Mammary epithelial cell (primary cell): ENCODE data around the gene ATP2C1.

ENCODE experiments used
- EZH2 ChIP-seq: IDR thresholded peaks from 2 replicates; pipeline ENCODE4 v1.6.1; 2012; ENCODE audit warnings: low read length, inconsistent platforms, borderline replicate concordance
- TF ChIP-seq, protein P1 (sequence below), 2 donors: IDR thresholded peaks in 1 of 2; conservative IDR thresholded peaks in 1 of 2; 2 replicates each; pipeline ENCODE4 v1.5.1; 2011 to 2012; ENCODE audit warnings: inconsistent platforms in 2 of 2, low read length in 2 of 2, mild to moderate bottlenecking in 2 of 2, control low read depth in 1 of 2, low read depth in 1 of 2; ENCODE audit not compliant: insufficient read depth in 1 of 2; ENCODE audit errors: extremely low read depth in 1 of 2

DNA sequence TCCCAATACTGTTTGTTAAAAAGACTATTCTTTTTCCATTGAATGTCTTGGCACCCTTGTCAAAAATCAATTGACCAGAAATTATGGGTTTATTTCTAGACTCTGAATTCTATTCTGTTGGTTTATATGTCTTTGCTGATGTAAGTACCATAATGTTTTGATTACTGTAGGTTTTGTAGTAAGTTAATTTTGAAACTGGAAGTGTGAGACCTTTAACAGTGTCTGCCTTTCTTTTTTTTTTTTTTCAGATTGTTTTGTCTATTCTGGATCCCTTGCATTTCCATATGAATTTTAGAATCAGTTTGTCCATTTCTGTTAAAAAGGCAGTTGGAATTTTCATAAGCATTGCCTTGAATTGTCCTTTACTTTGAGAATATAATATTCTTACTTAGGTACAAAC, 13.6 kb downstream of the ATP2C1 start:
- TF ChIP-seq, protein P1, sequence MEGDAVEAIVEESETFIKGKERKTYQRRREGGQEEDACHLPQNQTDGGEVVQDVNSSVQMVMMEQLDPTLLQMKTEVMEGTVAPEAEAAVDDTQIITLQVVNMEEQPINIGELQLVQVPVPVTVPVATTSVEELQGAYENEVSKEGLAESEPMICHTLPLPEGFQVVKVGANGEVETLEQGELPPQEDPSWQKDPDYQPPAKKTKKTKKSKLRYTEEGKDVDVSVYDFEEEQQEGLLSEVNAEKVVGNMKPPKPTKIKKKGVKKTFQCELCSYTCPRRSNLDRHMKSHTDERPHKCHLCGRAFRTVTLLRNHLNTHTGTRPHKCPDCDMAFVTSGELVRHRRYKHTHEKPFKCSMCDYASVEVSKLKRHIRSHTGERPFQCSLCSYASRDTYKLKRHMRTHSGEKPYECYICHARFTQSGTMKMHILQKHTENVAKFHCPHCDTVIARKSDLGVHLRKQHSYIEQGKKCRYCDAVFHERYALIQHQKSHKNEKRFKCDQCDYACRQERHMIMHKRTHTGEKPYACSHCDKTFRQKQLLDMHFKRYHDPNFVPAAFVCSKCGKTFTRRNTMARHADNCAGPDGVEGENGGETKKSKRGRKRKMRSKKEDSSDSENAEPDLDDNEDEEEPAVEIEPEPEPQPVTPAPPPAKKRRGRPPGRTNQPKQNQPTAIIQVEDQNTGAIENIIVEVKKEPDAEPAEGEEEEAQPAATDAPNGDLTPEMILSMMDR (conservative IDR thresholded peaks at IDR 0.05 in 1 of 2, IDR thresholded peaks at IDR 0.05 in 1 of 2; ENCODE audit: extremely low read depth in 1 of 2, insufficient read depth in 1 of 2, low read depth in 1 of 2, low read length in 2 of 2): no peak
- TF ChIP-seq EZH2: no peak
